HFFc6 (cell line): ENCODE measurements around the gene PHF1. TPM values are rescaled to one million over a fixed set of nuclear protein-coding genes. Genes with fewer than 3 reads are reported as not detected.
A peak's percentile ranks its signal among the peaks of the same experiment; 100 is the strongest.

Experiments
- DNase-seq: peaks from one replicate; pipeline ENCODE4 v3.0.0-alpha.2; 2018
- H3K27ac Mint-ChIP-seq: 2 replicates; pipeline ENCODE4 v1.8.0; 2020; ENCODE audit warnings: mild to moderate bottlenecking, mixed read lengths
- H3K27me3 Mint-ChIP-seq: 2 replicates; pipeline ENCODE4 v1.8.0; 2021; ENCODE audit warnings: mild to moderate bottlenecking, moderate library complexity, mixed read lengths; ENCODE audit not compliant: insufficient read depth
- H3K36me3 Mint-ChIP-seq: 2 replicates; pipeline ENCODE4 v1.8.0; 2021; ENCODE audit warnings: low read depth, mixed read lengths
- H3K4me1 Mint-ChIP-seq: 2 replicates; pipeline ENCODE4 v1.8.0; 2020; ENCODE audit warnings: low read depth, mixed read lengths
- H3K4me3 Mint-ChIP-seq: 2 replicates; pipeline ENCODE4 v1.8.0; 2020; ENCODE audit warnings: mild to moderate bottlenecking, moderate library complexity, mixed read lengths
- H3K9me3 Mint-ChIP-seq: 2 replicates; pipeline ENCODE4 v1.8.0; 2020; ENCODE audit warnings: mild to moderate bottlenecking, mixed read lengths
- total RNA-seq, 6 experiments: library from RNA; stranded (reverse); fragmentation: NEBNext Ultra II Directional; extraction: Animal tissue kit (Norgen Biotek cat#: 25700); gene quantifications; 2 replicates in 1 of 6; 3 replicates in 5 of 6; pipeline ENCODE4 v1.2.3, GENCODE V29; 2021
- TF ChIP-seq, protein P1 (sequence below): fragments of 200-600 bp; sonication (generic); IDR thresholded peaks from 2 replicates; pipeline ENCODE4 v1.5.0; 2021; ENCODE audit warnings: antibody characterized with exemption, mild to moderate bottlenecking

PHF1 gene
- total RNA-seq, 6 experiments from 2014 or later: 43.2 to 52.8 (median 51.4) TPM

- H3K27ac Mint-ChIP-seq: no peak overlapping the region
- no peak overlapping the region for H3K4me3 Mint-ChIP-seq
- no peak for DNase-seq
- peaks cover 20% of the 10 kb centered on the region for H3K4me1 Mint-ChIP-seq
- H3K9me3 Mint-ChIP-seq: no peaks in the 10 kb centered on the region
- TF ChIP-seq, protein P1, sequence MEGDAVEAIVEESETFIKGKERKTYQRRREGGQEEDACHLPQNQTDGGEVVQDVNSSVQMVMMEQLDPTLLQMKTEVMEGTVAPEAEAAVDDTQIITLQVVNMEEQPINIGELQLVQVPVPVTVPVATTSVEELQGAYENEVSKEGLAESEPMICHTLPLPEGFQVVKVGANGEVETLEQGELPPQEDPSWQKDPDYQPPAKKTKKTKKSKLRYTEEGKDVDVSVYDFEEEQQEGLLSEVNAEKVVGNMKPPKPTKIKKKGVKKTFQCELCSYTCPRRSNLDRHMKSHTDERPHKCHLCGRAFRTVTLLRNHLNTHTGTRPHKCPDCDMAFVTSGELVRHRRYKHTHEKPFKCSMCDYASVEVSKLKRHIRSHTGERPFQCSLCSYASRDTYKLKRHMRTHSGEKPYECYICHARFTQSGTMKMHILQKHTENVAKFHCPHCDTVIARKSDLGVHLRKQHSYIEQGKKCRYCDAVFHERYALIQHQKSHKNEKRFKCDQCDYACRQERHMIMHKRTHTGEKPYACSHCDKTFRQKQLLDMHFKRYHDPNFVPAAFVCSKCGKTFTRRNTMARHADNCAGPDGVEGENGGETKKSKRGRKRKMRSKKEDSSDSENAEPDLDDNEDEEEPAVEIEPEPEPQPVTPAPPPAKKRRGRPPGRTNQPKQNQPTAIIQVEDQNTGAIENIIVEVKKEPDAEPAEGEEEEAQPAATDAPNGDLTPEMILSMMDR: no peak
- peaks cover 11% of the 10 kb centered on the region for H3K27me3 Mint-ChIP-seq
- peaks cover 19% of the 10 kb centered on the region for H3K36me3 Mint-ChIP-seq
Measured at GRCh38 chr6:33451606-33452005, 40.8 kb downstream of the PHF1 start.

GRCh38 chr6:33452496-33452895, 41.7 kb downstream of the PHF1 start:
- DNase-seq: no peak
- no peaks in the 10 kb centered on the region for H3K9me3 Mint-ChIP-seq
- peaks cover 11% of the 10 kb centered on the region for H3K27me3 Mint-ChIP-seq
- TF ChIP-seq, protein P1: no peak
- peaks cover 19% of the 10 kb centered on the region for H3K36me3 Mint-ChIP-seq
- H3K4me1 Mint-ChIP-seq: peaks cover 20% of the 10 kb centered on the region
- no peak overlapping the region for H3K27ac Mint-ChIP-seq
- H3K4me3 Mint-ChIP-seq: no peak overlapping the region

GRCh38 chr6:33453393-33454008, 42.7 kb downstream of the PHF1 start:
- H3K27me3 Mint-ChIP-seq: peaks cover 11% of the 10 kb centered on the region
- peaks cover 11% of the 10 kb centered on the region for H3K36me3 Mint-ChIP-seq
- H3K27ac Mint-ChIP-seq: peak overlapping the region; percentile 62
- H3K9me3 Mint-ChIP-seq: no peaks in the 10 kb centered on the region
- TF ChIP-seq, protein P1: no peak
- H3K4me1 Mint-ChIP-seq: peaks cover 20% of the 10 kb centered on the region
- DNase-seq: no peak
- peak overlapping the region; percentile 91 for H3K4me3 Mint-ChIP-seq

- Mint-ChIP-seq H3K9me3 (no peaks in the 10 kb centered on the region), H3K27ac (peak within 1 kb of the TSS; percentile 62), H3K27me3 (peaks cover 13% of the 10 kb centered on the region), H3K4me3 (peak within 1 kb of the TSS; percentile 91), H3K4me1 (peaks cover 20% of the 10 kb centered on the region), H3K36me3 (peaks cover 4% of the 10 kb centered on the region; the same call in 1 of the 2 replicates)
- peak; percentile 97 for DNase-seq
- TF ChIP-seq, protein P1: no peak
Measured at GRCh38 chr6:33454009-33454946, 43.5 kb downstream of the PHF1 start, which contains the start of gene ZBTB9. TSS of gene ZBTB9 (plus strand) at chr6:33454576. CDS start at chr6:33455101, 525 bp downstream.

DNA sequence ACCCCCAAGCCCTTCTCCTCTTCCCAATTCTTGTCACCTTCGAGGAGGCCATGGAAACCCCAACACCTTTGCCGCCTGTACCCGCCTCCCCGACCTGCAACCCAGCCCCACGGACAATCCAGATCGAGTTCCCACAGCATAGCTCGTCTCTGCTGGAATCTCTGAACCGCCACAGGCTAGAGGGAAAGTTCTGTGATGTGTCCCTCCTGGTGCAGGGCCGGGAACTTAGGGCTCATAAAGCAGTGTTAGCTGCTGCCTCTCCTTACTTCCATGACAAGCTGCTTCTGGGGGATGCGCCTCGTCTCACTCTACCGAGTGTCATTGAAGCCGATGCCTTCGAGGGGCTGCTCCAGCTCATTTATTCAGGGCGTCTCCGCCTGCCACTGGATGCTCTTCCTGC, 44.2 kb downstream of the PHF1 start:
- no peak for DNase-seq
- TF ChIP-seq, protein P1: no peak
- peak overlapping the region; percentile 62 for H3K27ac Mint-ChIP-seq
- H3K4me1 Mint-ChIP-seq: peaks cover 20% of the 10 kb centered on the region
- H3K27me3 Mint-ChIP-seq: peaks cover 13% of the 10 kb centered on the region
- no peaks in the 10 kb centered on the region for H3K9me3 Mint-ChIP-seq
- H3K4me3 Mint-ChIP-seq: peak overlapping the region; percentile 91
- peaks cover 4% of the 10 kb centered on the region; the same call in 1 of the 2 replicates for H3K36me3 Mint-ChIP-seq
